ENCODE results near the gene AK8.

Gene AK8

GRCh38 chr9:132857616-132858342, 20.3 kb downstream of the AK8 start:
- DNase-seq = no peak

DNA sequence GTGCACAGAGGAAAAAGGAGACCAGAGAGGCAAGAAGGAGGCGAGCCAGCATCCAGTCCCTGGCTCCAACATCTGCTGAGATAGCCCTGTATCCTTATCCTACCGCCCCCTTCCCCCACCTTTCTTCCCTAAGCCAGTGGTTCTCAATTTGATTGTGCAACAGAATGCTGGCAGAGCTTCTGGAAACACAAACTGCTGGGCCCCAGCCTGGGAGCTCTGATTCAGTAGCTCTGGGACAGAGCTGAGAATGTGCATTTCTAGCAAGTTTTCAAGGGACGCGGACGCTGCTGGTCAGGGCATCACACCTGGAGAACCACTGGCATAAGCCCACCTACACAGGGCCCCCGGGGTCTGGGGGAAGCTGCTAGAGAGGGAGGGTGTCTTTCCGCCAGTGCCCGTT, 21.1 kb downstream of the AK8 start:
- DNase-seq = no peak

DNA sequence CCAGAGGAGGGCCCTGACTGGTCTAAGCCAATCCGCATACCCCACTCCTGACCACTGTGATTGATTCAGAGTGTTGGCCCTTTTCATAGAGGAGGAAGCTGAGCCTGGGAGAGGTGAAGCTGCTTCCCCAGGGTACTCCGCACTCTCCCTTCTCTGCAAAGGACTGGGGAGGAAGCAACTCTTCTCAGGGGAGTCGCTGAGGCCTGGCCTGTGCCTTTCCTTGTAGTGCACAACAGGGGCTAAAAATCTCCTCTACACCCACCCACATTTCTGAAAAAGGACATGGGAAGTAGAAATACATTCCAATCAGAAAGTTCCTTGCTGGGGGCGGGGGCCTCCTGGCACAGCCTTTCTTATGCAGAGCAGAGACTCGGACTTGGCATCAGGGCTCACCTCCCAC, 22.2 kb downstream of the AK8 start:
- DNase-seq = no peak

DNA sequence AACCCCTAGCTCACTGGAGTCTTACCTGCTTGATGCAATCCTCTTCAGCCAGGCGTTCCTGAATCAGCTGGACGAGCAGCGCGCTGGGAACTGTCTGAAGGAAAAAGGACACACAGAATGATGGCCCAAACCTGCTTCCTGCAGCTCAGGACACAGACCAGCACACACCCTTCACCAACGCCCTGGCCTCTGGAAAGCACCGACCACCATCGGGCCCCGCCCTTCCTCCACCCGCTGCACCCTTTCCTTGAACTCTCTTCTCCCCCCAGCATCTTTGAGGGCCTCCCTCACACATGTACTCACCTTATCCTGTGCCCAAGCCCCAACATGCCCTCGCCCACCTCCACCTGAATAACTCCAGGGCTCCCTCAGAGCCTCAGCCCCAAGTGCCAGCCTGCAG, 23.3 kb downstream of the AK8 start:
- DNase-seq = no peak

DNA sequence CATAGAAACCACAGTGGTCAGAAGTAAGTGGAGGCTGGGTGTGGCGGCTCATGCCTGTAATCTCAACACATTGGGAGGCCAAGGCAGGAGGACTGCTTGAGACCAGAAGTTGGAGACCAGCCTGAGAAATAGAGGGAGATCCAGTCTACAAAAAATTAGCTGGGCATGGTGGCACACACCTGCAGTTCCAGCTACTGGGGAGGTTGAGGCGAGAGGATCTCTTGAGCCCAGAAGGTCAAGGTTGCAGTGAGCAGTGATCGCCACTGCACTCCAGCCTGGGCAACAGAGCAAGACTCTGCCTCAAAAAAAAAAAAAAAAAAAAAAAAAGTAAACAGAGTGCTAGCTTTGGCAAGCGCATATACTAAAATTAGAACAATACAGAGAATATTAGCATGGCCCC, 24.6 kb downstream of the AK8 start:
- DNase-seq = no peak

- no peak for DNase-seq
Measured at GRCh38 chr9:132849185-132849706, 28.8 kb downstream of the AK8 start.

DNA sequence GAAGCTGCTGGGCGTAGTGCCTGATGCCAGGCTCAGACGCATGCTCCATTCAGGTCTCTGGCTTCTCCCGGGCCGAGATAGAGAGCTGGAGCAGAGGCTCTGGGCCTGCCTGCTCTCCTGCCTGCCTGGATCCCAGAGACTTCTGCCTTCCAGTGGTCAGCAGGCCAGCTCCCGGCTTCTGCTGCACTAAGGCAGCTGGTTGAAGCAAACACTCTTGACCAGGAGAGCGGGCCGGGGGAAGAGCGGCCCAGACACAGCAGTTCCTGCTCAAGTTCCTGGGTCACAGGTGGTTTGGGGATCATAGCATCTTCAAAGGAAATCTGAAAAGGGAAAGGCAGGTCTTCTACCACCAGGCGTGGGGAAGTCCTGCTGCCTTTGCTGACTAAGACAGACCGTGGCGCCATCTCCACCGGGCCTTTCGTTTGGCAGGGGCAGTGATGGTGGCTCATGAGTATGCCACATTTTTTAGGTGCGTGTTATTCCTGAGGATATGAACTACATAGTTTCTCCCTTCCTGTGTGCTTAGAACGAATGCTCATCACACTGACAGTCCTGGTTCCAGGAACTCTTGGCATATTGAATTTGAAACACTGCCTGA, 31.1 kb downstream of the AK8 start:
- no peak for DNase-seq

GRCh38 chr9:132846109-132846917, 31.8 kb downstream of the AK8 start:
- DNase-seq = no peak

DNA sequence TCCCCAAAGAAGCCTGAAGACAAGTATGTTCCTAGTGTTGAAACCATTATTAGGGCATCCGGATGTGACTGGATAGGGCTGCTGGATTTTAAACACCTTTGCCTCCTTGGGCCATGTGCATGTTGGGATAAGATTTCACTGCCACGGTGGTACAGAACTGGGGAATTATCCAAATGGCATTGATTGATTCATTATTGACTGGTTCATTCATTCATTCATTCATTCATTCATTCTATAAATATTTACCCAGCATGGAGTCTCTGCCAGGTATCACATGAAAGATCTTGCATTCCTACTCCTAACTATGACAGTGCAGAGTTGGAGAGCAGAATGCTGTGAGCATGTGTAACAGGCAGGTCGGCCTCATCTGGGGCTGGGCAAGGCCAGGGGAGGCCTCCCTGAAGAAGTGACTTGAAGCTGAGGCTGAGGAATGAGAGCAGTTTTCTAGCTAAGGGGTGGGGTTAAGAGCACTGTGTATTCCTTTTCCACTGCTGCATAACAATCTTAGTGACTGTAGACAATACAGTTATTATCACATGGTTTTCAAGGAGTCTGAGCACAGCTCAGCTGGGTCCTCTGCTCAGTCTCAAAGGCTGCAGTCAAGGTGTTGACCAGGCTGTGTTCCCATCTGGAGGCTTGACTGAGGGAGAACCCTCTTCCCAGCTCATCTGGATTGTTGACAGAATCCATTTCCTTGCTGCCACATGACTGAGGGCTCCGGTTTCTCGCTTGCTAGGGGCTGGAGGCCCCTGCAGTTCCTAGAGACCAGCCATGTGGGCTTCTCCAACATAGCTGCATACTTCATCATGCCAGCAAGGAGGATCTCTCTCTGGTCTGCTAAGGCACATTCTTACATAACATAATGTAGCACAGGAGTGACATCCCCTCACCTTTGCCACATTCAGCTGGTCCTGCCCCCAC, 35.7 kb downstream of the AK8 start:
- DNase-seq = no peak

- no peak for DNase-seq
Measured at GRCh38 chr9:132840980-132841379, 37.1 kb downstream of the AK8 start.

DNA sequence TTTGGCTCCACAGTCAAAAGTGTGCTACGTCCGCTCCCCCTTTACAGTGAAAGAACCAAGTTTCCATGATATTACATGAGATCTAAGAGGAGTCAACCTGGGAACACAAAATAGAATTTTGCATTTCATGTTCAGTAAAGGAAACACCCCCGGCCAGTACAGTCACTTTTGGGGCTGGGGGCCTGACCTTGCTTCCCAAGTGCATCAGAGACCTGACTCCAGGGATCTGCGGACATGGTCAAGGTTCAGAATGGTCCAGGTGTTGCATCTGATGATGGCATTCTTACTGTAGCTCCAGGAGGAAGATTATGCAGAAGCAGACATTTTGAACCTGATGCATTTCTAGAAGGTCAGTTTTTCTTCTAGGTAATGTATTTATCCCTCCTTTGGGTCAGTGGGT, 39.8 kb downstream of the AK8 start:
- no peak for DNase-seq

GRCh38 chr9:132837501-132838286, 40.4 kb downstream of the AK8 start:
- DNase-seq = no peak

DNA sequence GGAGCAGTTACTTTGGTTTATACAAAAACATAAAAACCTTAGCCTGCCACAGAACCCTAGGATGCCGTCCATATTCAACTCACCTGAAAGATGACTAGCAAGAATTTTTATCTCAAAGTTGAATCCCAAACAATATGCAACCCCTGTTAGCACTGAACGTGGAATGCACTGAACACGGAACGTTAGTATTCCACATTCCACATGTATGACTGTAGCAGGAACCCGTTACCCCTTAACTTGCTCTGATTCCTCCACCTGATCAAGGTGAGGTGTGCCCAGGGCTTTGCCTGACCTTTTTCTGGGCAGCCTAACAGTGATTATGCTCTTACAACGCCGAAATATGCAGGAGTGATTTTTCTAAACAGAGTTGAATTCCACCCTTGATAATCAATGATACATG, 43.7 kb downstream of the AK8 start:
- DNase-seq = no peak

DNA sequence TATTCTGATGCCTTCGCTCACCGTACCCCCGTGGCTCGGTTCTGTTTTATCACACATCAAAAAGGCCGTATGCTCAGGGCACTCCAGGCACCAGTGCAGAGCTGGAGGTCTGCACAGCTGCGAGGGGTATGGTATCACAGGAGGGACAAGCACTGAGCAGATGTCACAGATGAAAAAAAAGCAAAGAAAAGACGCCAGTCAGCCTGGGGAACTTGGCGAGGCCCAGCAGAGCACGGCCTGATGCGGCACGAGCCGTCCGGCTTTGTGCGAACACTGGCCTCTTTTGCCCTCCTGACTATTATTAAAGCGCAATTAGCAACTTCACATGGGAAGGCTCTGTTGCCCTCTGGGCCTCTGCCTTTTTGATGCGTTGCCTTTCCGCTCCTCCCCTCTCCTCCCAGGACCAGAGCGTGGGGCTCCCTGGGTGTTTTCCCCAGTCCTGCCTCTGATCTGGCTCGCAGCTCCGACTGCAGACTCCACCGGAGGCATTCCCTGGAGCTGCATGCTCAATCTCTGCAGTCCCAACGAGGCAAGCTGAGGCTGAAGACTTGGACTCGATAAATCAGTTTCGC, 44.4 kb downstream of the AK8 start:
- no peak for DNase-seq

GRCh38 chr9:132832171-132832881, 45.8 kb downstream of the AK8 start:
- DNase-seq = no peak

DNA sequence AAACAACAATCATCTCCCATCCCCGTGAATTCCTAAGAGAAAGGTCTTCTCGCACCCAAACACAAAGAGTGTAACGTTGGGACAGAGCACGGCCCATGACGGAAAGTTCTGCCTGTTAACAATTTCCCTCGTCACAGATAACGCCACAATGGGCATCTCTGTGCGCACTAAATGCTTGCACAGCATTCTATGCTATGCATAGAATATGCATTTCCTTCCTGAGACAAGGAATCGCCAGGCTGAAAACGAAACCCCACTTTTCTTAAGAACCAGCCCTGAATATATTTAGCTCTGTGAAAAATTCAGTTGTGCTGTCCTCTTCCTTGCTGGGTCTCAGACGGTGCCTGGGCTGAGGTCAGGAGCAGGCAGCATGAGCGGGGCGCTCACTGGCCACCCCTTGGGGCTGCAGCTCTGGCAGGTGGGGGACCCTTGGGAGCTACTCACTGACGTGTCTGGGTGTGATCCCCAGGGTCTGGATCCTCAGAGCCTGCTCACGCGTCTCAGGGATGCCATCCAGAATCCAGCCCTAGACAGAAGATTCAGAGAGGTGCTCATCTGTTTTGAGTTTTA, 49.8 kb downstream of the AK8 start:
- DNase-seq = no peak

GRCh38 chr9:132827366-132827765, 50.7 kb downstream of the AK8 start:
- DNase-seq = no peak

DNA sequence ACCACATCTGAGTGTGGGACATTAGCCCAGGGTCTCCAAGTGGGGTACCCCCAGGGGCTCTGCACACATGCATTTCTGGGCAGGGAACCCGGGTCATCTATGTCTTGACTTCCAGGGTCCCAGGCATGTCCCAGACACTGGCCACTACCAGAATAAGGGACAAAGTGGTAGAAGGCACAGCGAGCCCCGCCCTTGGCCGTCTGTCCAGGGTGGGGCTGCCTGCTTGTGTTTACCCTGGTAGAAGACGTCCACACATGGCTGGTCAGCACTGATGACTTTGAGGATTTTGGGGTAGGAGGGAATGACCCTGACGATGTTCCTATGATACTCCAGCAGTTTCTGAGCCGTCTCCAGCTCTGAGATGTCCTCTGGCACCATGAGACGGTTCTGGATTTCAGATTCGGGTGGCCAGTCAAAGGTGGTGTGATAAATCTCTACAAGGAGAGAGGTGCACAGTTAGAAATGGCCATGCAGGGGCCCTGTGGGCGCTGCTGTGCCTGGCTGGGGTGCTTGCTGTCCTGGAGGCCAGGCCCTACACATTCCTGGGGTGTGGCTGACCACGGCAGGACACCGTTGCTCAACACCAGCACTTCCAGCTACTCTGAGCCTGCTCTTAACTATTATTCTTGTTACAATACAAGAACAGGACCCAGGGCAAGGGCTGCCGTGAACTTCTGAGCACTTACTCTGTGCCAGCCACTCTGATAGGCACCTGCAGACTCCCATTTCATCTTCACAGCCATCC, 51.3 kb downstream of the AK8 start:
- DNase-seq = no peak

GRCh38 chr9:132826131-132826530, 52.0 kb downstream of the AK8 start:
- DNase-seq = no peak

DNA sequence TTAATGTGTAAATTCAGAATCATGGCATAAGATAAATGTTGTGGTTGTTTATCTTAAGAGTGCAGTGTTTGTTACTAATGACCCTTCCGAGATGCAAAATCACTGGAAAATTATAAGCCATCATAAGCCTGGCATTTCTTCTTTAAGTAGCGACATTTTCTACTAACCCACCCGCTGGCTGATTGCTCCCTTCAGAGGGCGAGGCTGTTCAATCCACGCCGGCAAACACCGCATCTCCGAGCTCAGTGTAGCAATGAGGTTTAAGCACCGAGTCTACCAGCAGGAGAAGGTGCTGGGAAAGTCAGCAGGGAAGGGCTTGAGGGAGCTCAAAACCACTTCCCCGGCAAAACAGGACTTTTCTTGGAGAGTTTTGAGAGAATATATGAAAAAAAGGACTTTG, 52.7 kb downstream of the AK8 start:
- no peak for DNase-seq

Measured in CD4-positive, alpha-beta T cell treated with Interleukin-17A for 1 hour (primary cell).